HL-60 (cell line): ENCODE results near the gene SPATA24.

Experiments
- GABPA ChIP-seq: IDR thresholded peaks from 2 replicates; pipeline ENCODE4 v1.6.1; 2012; ENCODE audit warnings: low read depth
- POLR2AphosphoS5 ChIP-seq: IDR thresholded peaks from 2 replicates; pipeline ENCODE4 v1.6.1; 2012; ENCODE audit warnings: low read depth
- TF ChIP-seq, protein P1 (sequence below): IDR thresholded peaks from one replicate; pipeline ENCODE4 v1.5.1; 2011; ENCODE audit warnings: low read length, control low read depth, inconsistent platforms; ENCODE audit not compliant: insufficient read depth
- TF ChIP-seq, protein P2 (sequence below): IDR thresholded peaks from 2 replicates; pipeline ENCODE4 v1.6.1; 2012; ENCODE audit warnings: low read depth; ENCODE audit not compliant: insufficient replicate concordance

DNA sequence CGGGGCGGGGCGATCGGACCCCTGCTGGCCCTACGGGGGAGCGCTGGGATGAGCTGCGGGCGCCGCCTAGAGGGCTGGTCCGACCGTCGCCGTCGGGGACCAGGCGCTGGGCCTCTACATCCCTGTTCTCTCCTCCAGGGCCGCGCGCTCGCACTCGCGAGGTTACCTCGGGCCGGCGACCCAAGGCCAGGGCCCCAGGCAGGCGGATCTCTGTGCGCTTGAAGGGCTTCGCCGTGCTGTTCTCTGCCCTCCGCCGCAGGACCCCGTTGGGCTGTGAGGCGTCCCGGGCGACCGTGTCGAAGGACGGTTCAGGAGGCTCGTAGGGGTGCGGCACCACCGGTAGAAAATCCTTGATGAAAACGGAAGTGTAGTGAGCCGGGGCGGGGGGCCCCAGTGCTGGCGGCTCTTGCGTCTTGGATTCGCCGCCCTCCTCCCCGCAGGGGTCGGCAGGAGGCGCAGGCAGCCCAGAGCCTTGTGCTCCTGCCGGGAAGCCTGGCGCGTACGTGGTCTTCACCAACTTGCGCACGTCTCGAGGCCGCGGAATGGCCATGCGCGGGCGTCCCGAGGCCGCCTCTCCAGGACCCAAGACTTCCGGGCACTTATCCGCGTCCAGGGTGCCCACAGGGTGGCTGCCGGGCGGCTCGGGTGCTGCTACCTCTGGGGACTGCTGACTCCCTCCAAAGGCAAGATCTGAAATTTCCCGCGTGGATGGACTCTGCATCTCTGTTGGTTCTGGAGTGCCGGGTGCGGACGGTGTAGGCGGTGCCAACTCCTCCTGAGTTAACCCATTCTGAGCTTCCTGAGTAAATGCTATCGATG, 11.0 kb downstream of the SPATA24 start:
- TF ChIP-seq, protein P1, sequence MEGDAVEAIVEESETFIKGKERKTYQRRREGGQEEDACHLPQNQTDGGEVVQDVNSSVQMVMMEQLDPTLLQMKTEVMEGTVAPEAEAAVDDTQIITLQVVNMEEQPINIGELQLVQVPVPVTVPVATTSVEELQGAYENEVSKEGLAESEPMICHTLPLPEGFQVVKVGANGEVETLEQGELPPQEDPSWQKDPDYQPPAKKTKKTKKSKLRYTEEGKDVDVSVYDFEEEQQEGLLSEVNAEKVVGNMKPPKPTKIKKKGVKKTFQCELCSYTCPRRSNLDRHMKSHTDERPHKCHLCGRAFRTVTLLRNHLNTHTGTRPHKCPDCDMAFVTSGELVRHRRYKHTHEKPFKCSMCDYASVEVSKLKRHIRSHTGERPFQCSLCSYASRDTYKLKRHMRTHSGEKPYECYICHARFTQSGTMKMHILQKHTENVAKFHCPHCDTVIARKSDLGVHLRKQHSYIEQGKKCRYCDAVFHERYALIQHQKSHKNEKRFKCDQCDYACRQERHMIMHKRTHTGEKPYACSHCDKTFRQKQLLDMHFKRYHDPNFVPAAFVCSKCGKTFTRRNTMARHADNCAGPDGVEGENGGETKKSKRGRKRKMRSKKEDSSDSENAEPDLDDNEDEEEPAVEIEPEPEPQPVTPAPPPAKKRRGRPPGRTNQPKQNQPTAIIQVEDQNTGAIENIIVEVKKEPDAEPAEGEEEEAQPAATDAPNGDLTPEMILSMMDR: no peak
- TF ChIP-seq, protein P2, sequence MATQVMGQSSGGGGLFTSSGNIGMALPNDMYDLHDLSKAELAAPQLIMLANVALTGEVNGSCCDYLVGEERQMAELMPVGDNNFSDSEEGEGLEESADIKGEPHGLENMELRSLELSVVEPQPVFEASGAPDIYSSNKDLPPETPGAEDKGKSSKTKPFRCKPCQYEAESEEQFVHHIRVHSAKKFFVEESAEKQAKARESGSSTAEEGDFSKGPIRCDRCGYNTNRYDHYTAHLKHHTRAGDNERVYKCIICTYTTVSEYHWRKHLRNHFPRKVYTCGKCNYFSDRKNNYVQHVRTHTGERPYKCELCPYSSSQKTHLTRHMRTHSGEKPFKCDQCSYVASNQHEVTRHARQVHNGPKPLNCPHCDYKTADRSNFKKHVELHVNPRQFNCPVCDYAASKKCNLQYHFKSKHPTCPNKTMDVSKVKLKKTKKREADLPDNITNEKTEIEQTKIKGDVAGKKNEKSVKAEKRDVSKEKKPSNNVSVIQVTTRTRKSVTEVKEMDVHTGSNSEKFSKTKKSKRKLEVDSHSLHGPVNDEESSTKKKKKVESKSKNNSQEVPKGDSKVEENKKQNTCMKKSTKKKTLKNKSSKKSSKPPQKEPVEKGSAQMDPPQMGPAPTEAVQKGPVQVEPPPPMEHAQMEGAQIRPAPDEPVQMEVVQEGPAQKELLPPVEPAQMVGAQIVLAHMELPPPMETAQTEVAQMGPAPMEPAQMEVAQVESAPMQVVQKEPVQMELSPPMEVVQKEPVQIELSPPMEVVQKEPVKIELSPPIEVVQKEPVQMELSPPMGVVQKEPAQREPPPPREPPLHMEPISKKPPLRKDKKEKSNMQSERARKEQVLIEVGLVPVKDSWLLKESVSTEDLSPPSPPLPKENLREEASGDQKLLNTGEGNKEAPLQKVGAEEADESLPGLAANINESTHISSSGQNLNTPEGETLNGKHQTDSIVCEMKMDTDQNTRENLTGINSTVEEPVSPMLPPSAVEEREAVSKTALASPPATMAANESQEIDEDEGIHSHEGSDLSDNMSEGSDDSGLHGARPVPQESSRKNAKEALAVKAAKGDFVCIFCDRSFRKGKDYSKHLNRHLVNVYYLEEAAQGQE: no peak
- TF ChIP-seq GABPA (no peak), POLR2AphosphoS5 (no peak)
